Glutamatergic neuron (in vitro differentiated cells): ENCODE data around the gene AQP7. TPM values are rescaled to one million over a fixed set of nuclear protein-coding genes. Genes with fewer than 3 reads are reported as not detected.

ENCODE experiments used
- DNase-seq: peaks from one replicate; pipeline ENCODE4 v3.0.0; 2022
- H3K27ac Mint-ChIP-seq: one replicate; pipeline ENCODE4 v1.8.0; 2020; ENCODE audit warnings: mild to moderate bottlenecking, mixed read lengths, inconsistent platforms; ENCODE audit not compliant: unreplicated experiment
- H3K27me3 Mint-ChIP-seq: one replicate; pipeline ENCODE4 v1.8.0; 2020; ENCODE audit warnings: mild to moderate bottlenecking, moderate library complexity, mixed read lengths, inconsistent platforms; ENCODE audit not compliant: unreplicated experiment
- H3K36me3 Mint-ChIP-seq: one replicate; pipeline ENCODE4 v1.8.0; 2020; ENCODE audit warnings: mild to moderate bottlenecking, mixed read lengths, inconsistent platforms; ENCODE audit not compliant: unreplicated experiment
- H3K4me1 Mint-ChIP-seq: one replicate; pipeline ENCODE4 v1.8.0; 2020; ENCODE audit warnings: mild to moderate bottlenecking, low read depth, mixed read lengths, inconsistent platforms; ENCODE audit not compliant: unreplicated experiment
- H3K4me3 Mint-ChIP-seq: one replicate; pipeline ENCODE4 v1.8.0; 2020; ENCODE audit warnings: mild to moderate bottlenecking, mixed read lengths, inconsistent platforms; ENCODE audit not compliant: unreplicated experiment
- H3K9me3 Mint-ChIP-seq: one replicate; pipeline ENCODE4 v1.8.0; 2020; ENCODE audit warnings: mild to moderate bottlenecking, moderate library complexity, mixed read lengths, inconsistent platforms; ENCODE audit not compliant: unreplicated experiment
- total RNA-seq: library from RNA; stranded (reverse); fragmentation: NEBNext Ultra II Directional; extraction: Animal tissue kit (Norgen Biotek cat#: 25700); gene quantifications from one replicate; pipeline ENCODE4 v1.2.1, GENCODE V29; 2021; ENCODE audit not compliant: unreplicated experiment
- TF ChIP-seq, protein P1 (sequence below): fragments of 200-600 bp; sonication (generic); IDR thresholded peaks from one replicate; pipeline ENCODE4 v1.5.0; 2021; ENCODE audit not compliant: partially characterized antibody, unreplicated experiment

AQP7 gene
- total RNA-seq, 1 donor from 2014 or later: not detected

DNA sequence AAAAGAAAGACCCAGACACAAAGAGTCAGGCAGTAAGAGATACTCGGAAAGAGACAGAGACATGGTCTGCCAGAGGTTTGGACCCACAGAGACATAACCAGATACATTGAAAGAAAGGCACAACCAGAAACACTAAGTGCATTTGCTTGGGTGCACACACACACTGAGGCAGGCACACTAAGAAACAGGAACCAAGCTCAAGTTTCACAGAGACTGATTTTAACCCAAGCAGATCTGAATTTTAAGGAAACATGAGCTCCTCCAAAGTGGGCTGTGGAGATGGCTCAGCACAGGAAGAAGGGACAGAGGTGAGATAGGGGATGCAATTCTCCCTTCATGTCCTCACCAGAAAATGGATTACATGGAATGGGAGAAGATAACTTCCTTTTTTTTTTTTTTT lies 35.5 kb upstream of the AQP7 start:
- H3K27me3 Mint-ChIP-seq: peaks cover 16% of the 10 kb centered on the region
- H3K36me3 Mint-ChIP-seq: peaks cover 4% of the 10 kb centered on the region
- no peak overlapping the region for H3K27ac Mint-ChIP-seq
- peaks cover 10% of the 10 kb centered on the region for H3K9me3 Mint-ChIP-seq
- H3K4me1 Mint-ChIP-seq: peaks cover 7% of the 10 kb centered on the region
- DNase-seq: no peak
- TF ChIP-seq, protein P1, sequence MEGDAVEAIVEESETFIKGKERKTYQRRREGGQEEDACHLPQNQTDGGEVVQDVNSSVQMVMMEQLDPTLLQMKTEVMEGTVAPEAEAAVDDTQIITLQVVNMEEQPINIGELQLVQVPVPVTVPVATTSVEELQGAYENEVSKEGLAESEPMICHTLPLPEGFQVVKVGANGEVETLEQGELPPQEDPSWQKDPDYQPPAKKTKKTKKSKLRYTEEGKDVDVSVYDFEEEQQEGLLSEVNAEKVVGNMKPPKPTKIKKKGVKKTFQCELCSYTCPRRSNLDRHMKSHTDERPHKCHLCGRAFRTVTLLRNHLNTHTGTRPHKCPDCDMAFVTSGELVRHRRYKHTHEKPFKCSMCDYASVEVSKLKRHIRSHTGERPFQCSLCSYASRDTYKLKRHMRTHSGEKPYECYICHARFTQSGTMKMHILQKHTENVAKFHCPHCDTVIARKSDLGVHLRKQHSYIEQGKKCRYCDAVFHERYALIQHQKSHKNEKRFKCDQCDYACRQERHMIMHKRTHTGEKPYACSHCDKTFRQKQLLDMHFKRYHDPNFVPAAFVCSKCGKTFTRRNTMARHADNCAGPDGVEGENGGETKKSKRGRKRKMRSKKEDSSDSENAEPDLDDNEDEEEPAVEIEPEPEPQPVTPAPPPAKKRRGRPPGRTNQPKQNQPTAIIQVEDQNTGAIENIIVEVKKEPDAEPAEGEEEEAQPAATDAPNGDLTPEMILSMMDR: no peak
- no peak overlapping the region for H3K4me3 Mint-ChIP-seq

DNA sequence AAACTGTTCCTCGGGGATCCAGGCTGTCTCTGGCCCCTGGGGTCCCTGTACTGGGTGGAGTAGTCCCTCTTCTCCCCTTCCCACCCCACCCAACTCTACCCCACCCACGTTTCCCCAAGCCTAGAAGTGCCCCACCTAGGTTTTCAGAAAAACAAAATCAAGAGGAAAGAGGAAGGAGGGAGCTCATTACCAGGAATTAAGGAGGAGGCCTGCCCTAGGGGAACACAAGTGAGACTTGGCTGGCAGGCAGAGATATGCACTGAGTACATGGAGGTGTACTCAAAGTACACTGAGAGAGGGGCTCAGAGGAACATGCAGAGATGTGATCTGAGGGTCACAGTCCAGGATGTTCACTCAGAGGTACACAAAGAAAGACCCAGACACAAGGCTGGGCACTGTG lies 34.8 kb upstream of the AQP7 start:
- Mint-ChIP-seq H3K9me3 (peaks cover 10% of the 10 kb centered on the region), H3K4me3 (no peak overlapping the region), H3K27me3 (peaks cover 16% of the 10 kb centered on the region), H3K27ac (no peak overlapping the region), H3K36me3 (peaks cover 4% of the 10 kb centered on the region), H3K4me1 (peaks cover 7% of the 10 kb centered on the region)
- no peak for DNase-seq
- TF ChIP-seq, protein P1: no peak

DNA sequence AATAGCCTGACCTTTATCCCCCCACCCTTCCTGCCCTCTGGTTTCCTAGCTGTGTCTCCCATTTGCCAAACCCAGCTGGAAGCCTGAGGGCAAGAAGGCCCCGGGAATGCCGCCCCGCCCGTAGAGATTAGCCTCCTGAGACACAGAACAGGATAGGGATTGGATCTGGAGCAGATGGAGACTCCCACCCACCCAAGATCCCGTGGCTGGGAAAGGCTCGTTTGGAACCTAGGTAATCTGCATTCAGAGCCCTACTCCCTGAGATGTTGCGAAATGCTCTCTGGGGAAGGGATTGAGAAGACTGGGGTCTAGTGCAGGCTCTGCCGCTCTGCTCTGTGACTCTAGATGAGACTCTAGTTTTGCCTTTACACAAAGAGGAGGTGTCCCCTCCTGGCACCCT lies 34.1 kb upstream of the AQP7 start:
- H3K36me3 Mint-ChIP-seq: peaks cover 4% of the 10 kb centered on the region
- peaks cover 10% of the 10 kb centered on the region for H3K9me3 Mint-ChIP-seq
- peaks cover 16% of the 10 kb centered on the region for H3K27me3 Mint-ChIP-seq
- DNase-seq: no peak
- H3K27ac Mint-ChIP-seq: no peak overlapping the region
- peaks cover 7% of the 10 kb centered on the region for H3K4me1 Mint-ChIP-seq
- TF ChIP-seq, protein P1: no peak
- no peak overlapping the region for H3K4me3 Mint-ChIP-seq

DNA sequence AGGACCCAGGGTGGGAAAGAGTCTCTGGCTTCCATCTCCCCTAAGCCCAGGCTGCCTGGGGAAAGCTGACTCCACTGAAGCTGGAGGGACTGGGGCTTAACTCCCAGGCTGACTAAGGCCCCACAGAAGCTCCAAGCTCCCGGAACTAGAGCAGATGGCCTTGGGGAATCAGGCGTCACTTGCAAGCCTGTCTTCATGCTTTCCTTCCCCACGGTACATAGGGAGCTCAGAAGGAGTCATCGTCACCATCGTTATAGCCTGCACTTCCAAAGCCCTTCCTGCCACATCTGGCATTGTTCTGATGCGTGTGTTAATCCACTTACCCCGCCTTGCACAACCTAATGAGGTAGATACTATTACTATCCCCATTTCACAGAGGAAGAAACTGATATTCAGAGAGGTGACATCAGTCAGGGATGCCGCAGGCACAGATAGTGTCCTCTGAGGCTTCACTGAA lies 33.5 kb upstream of the AQP7 start:
- Mint-ChIP-seq H3K9me3 (peaks cover 10% of the 10 kb centered on the region), H3K27ac (no peak overlapping the region), H3K4me3 (no peak overlapping the region), H3K27me3 (peaks cover 15% of the 10 kb centered on the region), H3K4me1 (peaks cover 7% of the 10 kb centered on the region), H3K36me3 (peaks cover 4% of the 10 kb centered on the region)
- TF ChIP-seq, protein P1: no peak
- DNase-seq: no peak

DNA sequence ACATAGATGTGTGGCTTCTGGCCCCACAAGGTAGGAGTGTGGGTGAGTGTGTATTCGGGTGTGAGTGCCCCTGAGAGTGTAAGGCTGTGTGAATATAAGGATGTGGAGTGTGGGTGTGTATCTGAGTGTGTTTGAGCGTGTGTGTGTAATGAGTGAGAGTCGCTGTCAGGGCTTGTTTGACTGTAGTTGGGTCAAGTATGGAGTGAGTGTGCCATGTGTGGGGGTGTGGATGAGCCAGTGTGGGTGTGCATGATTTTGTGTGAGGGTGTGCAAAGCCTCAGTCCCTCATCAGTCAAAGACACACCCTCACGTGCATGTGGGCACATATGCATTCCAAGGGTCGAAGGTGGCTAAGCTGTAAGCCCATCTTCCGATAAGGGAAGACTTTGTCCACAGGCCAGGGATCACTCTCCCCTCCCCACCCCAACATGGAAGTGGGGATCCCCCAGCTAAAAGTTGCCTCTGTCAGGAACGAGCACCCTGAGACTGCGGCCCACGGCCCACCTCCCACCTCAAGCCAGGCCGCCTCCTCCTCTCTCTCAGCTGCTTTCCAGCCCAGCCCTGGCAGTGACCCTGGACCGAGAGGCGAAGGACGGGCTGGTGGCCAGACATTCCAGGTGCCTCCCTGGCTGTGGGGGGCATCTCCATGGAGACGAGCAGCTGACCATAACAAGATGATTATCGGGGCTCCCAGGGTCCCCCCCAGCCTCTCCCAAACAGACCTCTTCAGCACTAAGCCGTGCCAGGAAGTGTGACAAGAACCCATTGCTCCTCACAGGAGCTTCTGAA lies 32.1 kb upstream of the AQP7 start:
- Mint-ChIP-seq H3K27ac (no peak overlapping the region), H3K36me3 (no peaks in the 10 kb centered on the region), H3K27me3 (peaks cover 13% of the 10 kb centered on the region), H3K4me1 (peaks cover 7% of the 10 kb centered on the region), H3K4me3 (no peak overlapping the region), H3K9me3 (peaks cover 6% of the 10 kb centered on the region)
- TF ChIP-seq, protein P1: no peak
- DNase-seq: no peak
